ENCODE results near the gene METAP2. TPM values are rescaled to one million over a fixed set of nuclear protein-coding genes. Genes with fewer than 3 reads are reported as not detected.
"Not testable (repeated sequence)": the region's sequence is repeated elsewhere in the genome, so short reads cannot be mapped to it uniquely, and the experiment has no call there.

The METAP2 gene
- total RNA-seq, 4 donors from 2014 or later: 58.8 to 83.0 (median 62.4) TPM

DNA sequence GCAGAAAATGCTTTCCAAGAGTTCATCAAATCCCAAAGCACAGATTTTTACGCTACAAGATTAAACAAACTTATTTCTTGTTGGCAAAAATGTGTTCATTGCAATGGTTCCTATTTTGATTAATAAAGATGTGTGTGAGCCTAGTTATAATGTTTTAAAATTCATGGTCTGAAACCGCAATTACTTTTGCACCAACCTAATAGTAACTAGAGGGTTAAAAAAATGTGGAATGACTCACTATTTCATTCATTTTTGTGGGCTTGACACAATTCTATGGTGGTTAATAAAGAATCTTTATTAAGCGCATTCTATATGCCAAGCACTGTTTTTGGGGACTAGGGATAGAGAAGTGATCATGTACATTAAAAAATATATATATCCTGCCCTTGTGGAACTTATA is 38.6 kb upstream of the METAP2 start:
- DNase-seq (no peak), ATAC-seq (no peak)
- intact Hi-C loops (cut with DNase I; ENCODE audit: low total_unique reads) (no loop called here), in situ Hi-C loops (cut with MboI; ENCODE audit: low sequenced_read_pairs in 4 of 4) (no loop called here)
- no peak for TF ChIP-seq POLR2A (IDR thresholded peaks at IDR 0.05)
- TF ChIP-seq, protein P1, sequence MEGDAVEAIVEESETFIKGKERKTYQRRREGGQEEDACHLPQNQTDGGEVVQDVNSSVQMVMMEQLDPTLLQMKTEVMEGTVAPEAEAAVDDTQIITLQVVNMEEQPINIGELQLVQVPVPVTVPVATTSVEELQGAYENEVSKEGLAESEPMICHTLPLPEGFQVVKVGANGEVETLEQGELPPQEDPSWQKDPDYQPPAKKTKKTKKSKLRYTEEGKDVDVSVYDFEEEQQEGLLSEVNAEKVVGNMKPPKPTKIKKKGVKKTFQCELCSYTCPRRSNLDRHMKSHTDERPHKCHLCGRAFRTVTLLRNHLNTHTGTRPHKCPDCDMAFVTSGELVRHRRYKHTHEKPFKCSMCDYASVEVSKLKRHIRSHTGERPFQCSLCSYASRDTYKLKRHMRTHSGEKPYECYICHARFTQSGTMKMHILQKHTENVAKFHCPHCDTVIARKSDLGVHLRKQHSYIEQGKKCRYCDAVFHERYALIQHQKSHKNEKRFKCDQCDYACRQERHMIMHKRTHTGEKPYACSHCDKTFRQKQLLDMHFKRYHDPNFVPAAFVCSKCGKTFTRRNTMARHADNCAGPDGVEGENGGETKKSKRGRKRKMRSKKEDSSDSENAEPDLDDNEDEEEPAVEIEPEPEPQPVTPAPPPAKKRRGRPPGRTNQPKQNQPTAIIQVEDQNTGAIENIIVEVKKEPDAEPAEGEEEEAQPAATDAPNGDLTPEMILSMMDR (IDR thresholded peaks at IDR 0.05 in 4 of 5, conservative IDR thresholded peaks at IDR 0.05 in 1 of 5): no peak
- H3K36me3 ChIP-seq: no peaks in the 10 kb centered on the region
- no peaks in the 10 kb centered on the region for H3K4me1 ChIP-seq
- no peak overlapping the region for H3K4me3 ChIP-seq
- no peaks in the 10 kb centered on the region for H3K9me3 ChIP-seq
- H3K27ac ChIP-seq: no peak overlapping the region
- H3K27me3 ChIP-seq: no peaks in the 10 kb centered on the region

- TF ChIP-seq, protein P1 (IDR thresholded peaks at IDR 0.05 in 4 of 5, conservative IDR thresholded peaks at IDR 0.05 in 1 of 5): no peak
- TF ChIP-seq POLR2A (IDR thresholded peaks at IDR 0.05): no peak
- in situ Hi-C loops (cut with MboI; ENCODE audit: low sequenced_read_pairs in 4 of 4): no loop called here
- DNase-seq (no peak), ATAC-seq (no peak)
- Histone ChIP-seq H3K9me3 (no peaks in the 10 kb centered on the region), H3K27ac (no peak overlapping the region), H3K4me3 (no peak overlapping the region), H3K36me3 (no peaks in the 10 kb centered on the region), H3K27me3 (no peaks in the 10 kb centered on the region), H3K4me1 (no peaks in the 10 kb centered on the region)
- intact Hi-C loops (cut with DNase I; ENCODE audit: low total_unique reads): no loop called here
Measured at GRCh38 chr12:95437565-95437964, 36.4 kb upstream of the METAP2 start.

DNA sequence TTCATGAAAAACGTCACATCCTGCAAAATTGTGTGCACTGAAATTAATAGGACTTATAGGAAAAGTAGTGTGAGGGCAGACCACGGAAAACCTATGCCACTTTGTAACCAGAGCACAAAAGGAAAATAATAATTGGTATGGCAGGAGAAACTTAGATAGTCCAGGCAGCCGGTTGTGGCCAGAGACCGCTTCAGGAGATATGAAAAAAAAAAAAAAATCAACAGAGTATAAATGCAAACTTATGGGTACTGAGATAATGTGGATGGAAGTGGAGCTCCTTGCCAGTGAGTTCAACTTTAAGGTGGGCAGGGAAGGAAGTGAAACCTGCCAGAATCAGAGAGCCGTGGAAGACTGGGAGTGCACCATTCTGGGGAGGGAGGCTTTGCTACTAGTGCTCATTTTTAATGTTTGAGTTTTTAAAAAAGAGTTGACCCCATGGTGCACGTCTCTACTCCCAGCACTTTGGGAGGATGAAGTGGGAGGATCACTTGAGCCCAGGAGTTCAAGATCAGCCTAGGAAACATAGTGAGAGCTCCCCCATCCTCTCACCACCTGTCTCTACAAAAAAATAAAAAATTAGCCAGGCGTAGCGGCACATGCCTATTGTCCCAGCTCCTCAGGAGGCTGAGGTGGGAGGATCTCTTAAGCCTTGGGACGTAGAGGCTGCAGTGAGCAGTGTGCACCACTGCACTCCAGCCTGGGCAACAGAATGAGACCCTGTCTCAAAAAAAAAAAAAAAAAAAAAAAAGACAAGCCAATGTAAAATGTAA is 34.3 kb upstream of the METAP2 start:
- Histone ChIP-seq H3K4me3 (no peak overlapping the region), H3K27me3 (no peaks in the 10 kb centered on the region), H3K27ac (no peak overlapping the region), H3K4me1 (no peaks in the 10 kb centered on the region), H3K9me3 (no peaks in the 10 kb centered on the region), H3K36me3 (no peaks in the 10 kb centered on the region)
- intact Hi-C loops (cut with DNase I; ENCODE audit: low total_unique reads): no loop called here
- TF ChIP-seq, protein P1 (IDR thresholded peaks at IDR 0.05 in 4 of 5, conservative IDR thresholded peaks at IDR 0.05 in 1 of 5): no peak
- TF ChIP-seq POLR2A (IDR thresholded peaks at IDR 0.05): no peak
- DNase-seq (no peak), ATAC-seq (no peak)
- in situ Hi-C loops (cut with MboI; ENCODE audit: low sequenced_read_pairs in 4 of 4): no loop called here

GRCh38 chr12:95440401-95440800 is 33.6 kb upstream of the METAP2 start:
- Histone ChIP-seq H3K9me3 (no peaks in the 10 kb centered on the region), H3K36me3 (no peaks in the 10 kb centered on the region), H3K27me3 (no peaks in the 10 kb centered on the region), H3K27ac (no peak overlapping the region), H3K4me3 (no peak overlapping the region), H3K4me1 (no peaks in the 10 kb centered on the region)
- in situ Hi-C loops (cut with MboI; ENCODE audit: low sequenced_read_pairs in 4 of 4) (no loop called here), intact Hi-C loops (cut with DNase I; ENCODE audit: low total_unique reads) (no loop called here)
- ATAC-seq: no peak
- no peak for TF ChIP-seq POLR2A (IDR thresholded peaks at IDR 0.05)
- TF ChIP-seq, protein P1 (IDR thresholded peaks at IDR 0.05 in 4 of 5, conservative IDR thresholded peaks at IDR 0.05 in 1 of 5): no peak
- no peak for DNase-seq

DNA sequence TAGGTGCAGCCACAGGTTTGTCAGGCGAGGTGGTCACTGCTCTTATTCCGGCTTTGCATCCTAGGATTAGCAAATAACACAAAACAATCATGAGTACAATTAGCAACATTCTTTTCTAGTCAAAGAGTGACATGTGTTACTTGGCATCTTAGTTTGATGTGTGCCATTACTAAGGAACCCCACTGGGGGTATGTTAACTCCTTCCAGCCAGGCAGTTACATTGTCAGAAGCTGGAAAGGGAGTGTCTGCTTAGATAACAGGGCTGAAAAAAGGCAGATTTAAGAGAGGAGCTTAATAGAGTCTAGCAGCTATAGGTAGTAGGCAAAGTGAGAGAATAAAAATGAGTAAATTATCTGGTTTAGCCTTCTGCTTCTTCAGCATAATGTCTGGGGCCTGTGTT is 30.5 kb upstream of the METAP2 start:
- no peak for DNase-seq
- in situ Hi-C loops (cut with MboI; ENCODE audit: low sequenced_read_pairs in 4 of 4): no loop called here
- H3K4me1 ChIP-seq: no peaks in the 10 kb centered on the region
- ATAC-seq: no peak
- intact Hi-C loops (cut with DNase I; ENCODE audit: low total_unique reads): no loop called here
- no peaks in the 10 kb centered on the region for H3K36me3 ChIP-seq
- H3K27me3 ChIP-seq: no peaks in the 10 kb centered on the region
- H3K4me3 ChIP-seq: no peak overlapping the region
- H3K9me3 ChIP-seq: no peaks in the 10 kb centered on the region
- TF ChIP-seq, protein P1 (IDR thresholded peaks at IDR 0.05 in 4 of 5, conservative IDR thresholded peaks at IDR 0.05 in 1 of 5): no peak
- H3K27ac ChIP-seq: no peak overlapping the region

DNA sequence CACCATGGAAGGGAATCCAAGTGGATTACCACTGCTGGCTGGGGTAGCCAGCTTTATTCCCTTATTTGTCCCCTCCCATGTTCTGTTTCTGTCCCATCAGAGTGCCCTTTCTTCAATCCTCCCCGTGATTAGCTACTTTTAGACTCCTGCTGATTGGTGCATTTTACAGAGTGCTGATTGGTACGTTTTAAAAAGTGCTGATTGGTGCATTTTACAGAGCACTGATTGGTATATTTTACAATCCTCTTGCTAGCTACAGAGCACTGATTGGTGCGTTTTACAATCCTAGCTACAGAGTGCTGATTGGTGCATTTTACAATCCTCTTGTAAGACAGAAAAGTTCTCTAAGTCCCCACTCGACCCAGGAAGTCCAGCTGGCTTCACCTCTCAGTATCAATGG is 28.9 kb upstream of the METAP2 start:
- DNase-seq; ATAC-seq; intact Hi-C loops (cut with DNase I; ENCODE audit: low total_unique reads); H3K36me3 ChIP-seq; H3K4me3 ChIP-seq; in situ Hi-C loops (cut with MboI; ENCODE audit: low sequenced_read_pairs in 4 of 4); H3K4me1 ChIP-seq; H3K9me3 ChIP-seq; H3K27ac ChIP-seq; H3K27me3 ChIP-seq: not testable (repeated sequence)
